ENCODE results near the gene PARD6B. TPM values are rescaled to one million over a fixed set of nuclear protein-coding genes. Genes with fewer than 3 reads are reported as not detected.

PARD6B gene
- total and polyA plus RNA-seq, 2 donors (not counting 1 experiment from before 2014, with no cell fraction given) = 0.91 to 6.0 TPM

GRCh38 chr20:50731930-50732690 lies 730 bp downstream of the PARD6B start:
- TF ChIP-seq CTCF (IDR thresholded peaks at IDR 0.05) = no peak
- TF ChIP-seq EZH2 (IDR thresholded peaks at IDR 0.05; ENCODE audit: borderline replicate concordance, insufficient read depth, low read depth, low read length, poor library complexity, severe bottlenecking) = no peak
- DNase-seq = no peak
- Histone ChIP-seq H3K4me3 (ENCODE audit: control extremely low read depth in 1 of 5, extremely low read depth in 1 of 5, insufficient read depth in 1 of 5, low read depth in 2 of 5, low read length in 4 of 5) (peak overlapping the region; percentile 42 to 81 (median 71)), H4K20me1 (ENCODE audit: control insufficient read depth, insufficient read depth, low read length, poor library complexity, severe bottlenecking) (no peaks in the 10 kb centered on the region), H3K4me2 (replicated peaks; ENCODE audit: low read depth, low read length, poor library complexity, severe bottlenecking) (peak overlapping the region; percentile 97), H2AFZ (ENCODE audit: insufficient read depth, low read depth, low read length, poor library complexity, severe bottlenecking) (peak overlapping the region; percentile 99), H3K27ac (ENCODE audit: low read length in 2 of 2) (peak overlapping the region in 1 of 2 donors; percentile 80), H3K9ac (ENCODE audit: low read length) (peak overlapping the region; percentile 84), H3K27me3 (replicated peaks in 1 of 4; ENCODE audit: control extremely low read depth in 1 of 4, control insufficient read depth in 3 of 4, insufficient read depth in 4 of 4, low read length in 3 of 4) (no peaks in the 10 kb centered on the region), H3K4me1 (ENCODE audit: control insufficient read depth in 2 of 2, insufficient read depth in 2 of 2, low read length in 2 of 2) (peaks cover 15% of the 10 kb centered on the region in 2 donors), H3K36me3 (replicated peaks in 1 of 2; ENCODE audit: control extremely low read depth in 1 of 2, control insufficient read depth in 1 of 2, extremely low read depth in 1 of 2, insufficient read depth in 2 of 2, low read length in 1 of 2) (no peaks in the 10 kb centered on the region), H3K9me3 (ENCODE audit: control extremely low read depth in 1 of 3, control insufficient read depth in 2 of 3, insufficient read depth in 1 of 3, low read length in 2 of 3) (no peaks in the 10 kb centered on the region), H3K79me2 (ENCODE audit: control insufficient read depth, insufficient read depth, low read length) (peaks cover 34% of the 10 kb centered on the region)
- no peaks in the 10 kb centered on the region for H3K9me3 Mint-ChIP-seq (ENCODE audit: insufficient read depth)
- intact Hi-C loops (cut with micrococcal nuclease) = loop anchor here (1.0 to 10.0 kb wide), 12 partner anchors 17 to 1460 kb away; partner anchors contain the start of genes CEBPB, DPM1, MOCS3 and NFATC2
- ChIA-PET POLR2A (interaction anchor here (1.1 kb wide), 1 partner anchor 199 kb away, joined by 7 read pairs; the partner anchor contains the start of gene ADNP), CTCF (interaction anchor here (0.7 to 4.8 kb wide), 4 partner anchors 18 to 135 kb away, joined by 3 to 23 read pairs (median 4); no protein-coding TSS in a partner anchor)
- H3K4me3 Mint-ChIP-seq = peak overlapping the region; percentile 91
- 10% methylated on average over 20 of the region's 29 CpGs for WGBS (ENCODE audit: insufficient coverage)
- no peaks in the 10 kb centered on the region for H3K27me3 Mint-ChIP-seq
- no peak for ATAC-seq (ENCODE audit: low read depth)
- H3K4me1 Mint-ChIP-seq = peaks cover 21% of the 10 kb centered on the region
- H3K27ac Mint-ChIP-seq = peak overlapping the region; percentile 86
